Measurements from ENCODE around the gene MAML2. TPM values are rescaled to one million over a fixed set of nuclear protein-coding genes. Genes with fewer than 3 reads are reported as not detected.

Gene MAML2
- total and polyA plus RNA-seq, 9 of the 15 experiments (the other 6 are each of a cell fraction or from before 2014, with no cell fraction given), result 0.79 to 6.8 (median 4.8) TPM

GRCh38 chr11:96389720-96390487 is 46.9 kb upstream of the MAML2 start, which contains the start of the genes CCDC82 and JRKL:
Gene CCDC82, minus strand, starts transcription at chr11:96389912. Its CDS starts 5,165 bp downstream, at chr11:96384747.
Gene JRKL, plus strand, starts transcription at chr11:96390013. Its CDS starts 637 bp downstream, at chr11:96390650.
- FAIRE-seq (peak; percentile 87), DNase-seq (ENCODE audit: extremely low read depth in 1 of 4, low spot score in 3 of 4) (peak; percentile 97 to 98 (median 98)), ATAC-seq (peak; percentile 97)
- H3K9me3 ChIP-seq (replicated peaks; ENCODE audit: control insufficient read depth, insufficient read depth, low read depth, low read length), result peaks cover 10% of the 10 kb centered on the region; the same call in 1 of the 2 replicates
- peak within 1 kb of the TSS; percentile 94 for H2AFZ ChIP-seq (ENCODE audit: low read depth, low read length)
- peak within 1 kb of the TSS; percentile 87 for H3K27ac ChIP-seq (ENCODE audit: extremely low read depth, low read depth, low read length)
- intact Hi-C loops (cut with micrococcal nuclease) (loop anchor here (5.0 kb wide), 1 partner anchor 148 kb away; no protein-coding TSS in a partner anchor), in situ Hi-C loops (cut with MboI) (loop anchor here (5.0 kb wide), 1 partner anchor 43 kb away; no protein-coding TSS in a partner anchor)
- H4K20me1 ChIP-seq (replicated peaks; ENCODE audit: control insufficient read depth, insufficient read depth, low read length), result no peaks in the 10 kb centered on the region
- H3K36me3 ChIP-seq (ENCODE audit: control insufficient read depth, insufficient read depth, low read length), result peaks cover 9% of the 10 kb centered on the region; the same call in 2 of the 3 replicates
- peaks cover 0 to 4% of the 10 kb centered on the region in 2 experiments; a peak in 1 of 5 replicates for H3K4me1 ChIP-seq (replicated peaks in 1 of 2; ENCODE audit: control insufficient read depth in 2 of 2, insufficient read depth in 2 of 2, low read length in 2 of 2)
- ChIA-PET CTCF (ENCODE audit: low intra/inter-chr PET ratio) (no interaction called here), POLR2A (interaction anchor here (0.6 to 1.5 kb wide), 8 partner anchors 10 to 1964 kb away, joined by 3 to 5 read pairs (median 4); partner anchors contain the start of gene CEP57)
- H3K9ac ChIP-seq (ENCODE audit: insufficient read depth in 1 of 2, low read depth in 2 of 2, low read length in 2 of 2), result peak within 1 kb of the TSS; percentile 61 to 89
- WGBS (ENCODE audit: insufficient coverage, low coverage, missing lambda C conversion rate), result under 1% methylated on average over 39 of the region's 53 CpGs
- H3K27me3 ChIP-seq (ENCODE audit: control insufficient read depth in 2 of 2, insufficient read depth in 2 of 2, low read length in 2 of 2), result no peaks in the 10 kb centered on the region
- peaks cover 47% of the 10 kb centered on the region for H3K79me2 ChIP-seq (ENCODE audit: control insufficient read depth, insufficient read depth, low read length)
- no TSS peak for BruUV-seq (replicated peaks)
- no peaks in the 10 kb centered on the region for H3K9me1 ChIP-seq (ENCODE audit: control insufficient read depth, insufficient read depth, low read length)
- peak within 1 kb of the TSS; percentile 90 for H3K4me2 ChIP-seq (ENCODE audit: insufficient read depth, low read length)
- peak within 1 kb of the TSS; percentile 67 for H3K4me3 ChIP-seq
- TF ChIP-seq YBX1 (IDR thresholded peaks at IDR 0.05) (no peak), ATF3 (IDR thresholded peaks at IDR 0.05) (no peak; the same call in 1 of the 2 replicates), ATF3 (CRISPR knock-in tag; conservative IDR thresholded peaks at IDR 0.05) (0 out of 2 replicates have a peak, but pooled peaks have one; percentile 44), NFIX (CRISPR knock-in tag; IDR thresholded peaks at IDR 0.05; ENCODE audit: low read depth) (no peak), MEIS2 (IDR thresholded peaks at IDR 0.05; ENCODE audit: partially characterized antibody) (no peak), IFI16 (CRISPR knock-in tag; IDR thresholded peaks at IDR 0.05) (no peak), PRPF4 (IDR thresholded peaks at IDR 0.05; ENCODE audit: insufficient read depth, low read depth, low read length, poor library complexity, severe bottlenecking) (no peak), HDAC1 (IDR thresholded peaks at IDR 0.05) (no peak; a peak in 1 of 4 replicates), XRCC5 (IDR thresholded peaks at IDR 0.05; ENCODE audit: low read depth, low read length) (peak; percentile 30; the same call in 1 of the 2 replicates), STAT5A (IDR thresholded peaks at IDR 0.05; ENCODE audit: borderline replicate concordance, low read length) (no peak), ZNF134 (CRISPR knock-in tag; conservative IDR thresholded peaks at IDR 0.05) (no peak), ZNF511 (CRISPR knock-in tag; IDR thresholded peaks at IDR 0.05) (peak; percentile 56; the same call in 1 of the 2 replicates), KLF16 (IDR thresholded peaks at IDR 0.05) (no peak), L3MBTL2 (IDR thresholded peaks at IDR 0.05) (peak; percentile 94), SAP30 (IDR thresholded peaks at IDR 0.05; ENCODE audit: borderline replicate concordance, insufficient read depth, low read depth, low read length, poor library complexity, severe bottlenecking) (no peak), ZNF175 (CRISPR knock-in tag; IDR thresholded peaks at IDR 0.05; ENCODE audit: low read depth) (no peak), HDAC6 (IDR thresholded peaks at IDR 0.05; ENCODE audit: low read depth, low read length) (no peak), ZBED1 (IDR thresholded peaks at IDR 0.05) (0 out of 2 replicates have a peak, but pooled peaks have one; percentile 86), ZEB2 (IDR thresholded peaks at IDR 0.05) (peak; percentile 44; the same call in 1 of the 2 replicates)

All from K562 (cell line).